H1 (cell line): ENCODE measurements around the gene SNX25. TPM values are rescaled to one million over a fixed set of nuclear protein-coding genes. Genes with fewer than 3 reads are reported as not detected.

Source experiments
- CTCF ChIA-PET: fragments of 300-600 bp; sonication (Branson Sonifier 250); formaldehyde crosslinking; loops from one replicate; lab custom pipeline; 2021; ENCODE audit not compliant: partially characterized antibody; lab: Charles Lee
- POLR2A ChIA-PET: fragments of 300-600 bp; sonication (Branson Sonifier 250); formaldehyde crosslinking; loops from one replicate; lab custom pipeline; 2021; ENCODE audit warnings: inconsistent platforms; ENCODE audit not compliant: partially characterized antibody; lab: Charles Lee
- DNase-seq, 2 experiments: peaks; one replicate each; pipeline versions ENCODE4 v3.0.0 to v3.0.0-alpha.2; 2010 to 2022; ENCODE audit warnings: low spot score in 2 of 2, low read depth in 1 of 2, mixed read lengths in 1 of 2
- FAIRE-seq: peaks from 2 replicates; lab custom pipeline; 2011; peaks lifted over from hg19 to GRCh38; lab: Jason Lieb, UNC
- H2AFZ ChIP-seq: 2 replicates; pipeline ENCODE4 v1.8.1; 2012; ENCODE audit warnings: low read length, inconsistent platforms
- H2AK5ac ChIP-seq: 2 replicates; pipeline ENCODE4 v1.6.1; 2013; ENCODE audit warnings: low read depth, low read length
- H2BK120ac ChIP-seq: replicated peaks from 2 replicates; pipeline ENCODE3; 2013; ENCODE audit warnings: low read depth, low read length, inconsistent platforms
- H2BK12ac ChIP-seq: 2 replicates; pipeline ENCODE4 v1.6.1; 2013; ENCODE audit warnings: low read depth, low read length
- H2BK15ac ChIP-seq: 2 replicates; pipeline ENCODE4 v1.6.1; 2013; ENCODE audit warnings: low read length
- H2BK20ac ChIP-seq: 2 replicates; pipeline ENCODE4 v1.6.1; 2013; ENCODE audit warnings: low read length
- H2BK5ac ChIP-seq: 2 replicates; pipeline ENCODE4 v1.6.1; 2013; ENCODE audit warnings: low read depth, low read length
- H3K14ac ChIP-seq: 2 replicates; pipeline ENCODE4 v1.6.1; 2013; ENCODE audit warnings: inconsistent platforms; ENCODE audit not compliant: insufficient read length
- H3K18ac ChIP-seq: 2 replicates; pipeline ENCODE4 v1.6.1; 2013; ENCODE audit warnings: low read length; ENCODE audit errors: extremely low read depth
- H3K23ac ChIP-seq: 2 replicates; pipeline ENCODE4 v1.6.1; 2013; ENCODE audit warnings: inconsistent platforms; ENCODE audit not compliant: insufficient read length
- H3K23me2 ChIP-seq: 2 replicates; pipeline ENCODE4 v1.6.1; 2013; ENCODE audit warnings: low read depth, low read length
- H3K27ac ChIP-seq: 2 replicates; pipeline ENCODE4 v1.6.1; 2011; ENCODE audit warnings: low read depth, low read length, inconsistent platforms
- H3K27me3 ChIP-seq, 4 experiments: replicated peaks in 1 of 4; 1 replicate in 1 of 4; 2 replicates in 3 of 4; pipeline versions ENCODE4 v1.6.1 to v1.8.1; 2011 to 2013; ENCODE audit warnings: low read length in 3 of 4, mild to moderate bottlenecking in 3 of 4, inconsistent platforms in 2 of 4, mixed read lengths in 2 of 4, moderate library complexity in 1 of 4; ENCODE audit not compliant: control insufficient read depth in 3 of 4, insufficient read depth in 3 of 4; ENCODE audit errors: extremely low read depth in 1 of 4
- H3K36me3 ChIP-seq, 4 experiments: 2 replicates each; pipeline versions ENCODE4 v1.6.1 to v1.8.1; 2011 to 2013; ENCODE audit warnings: mild to moderate bottlenecking in 4 of 4, low read length in 3 of 4, moderate library complexity in 2 of 4, control low read depth in 1 of 4, inconsistent platforms in 1 of 4; ENCODE audit not compliant: insufficient read depth in 4 of 4, control insufficient read depth in 2 of 4
- H3K4ac ChIP-seq: replicated peaks from 2 replicates; pipeline ENCODE3; 2013; ENCODE audit warnings: low read length, low read depth, mixed read lengths, inconsistent platforms; ENCODE audit not compliant: insufficient read length
- H3K4me1 ChIP-seq, 4 experiments: replicated peaks in 1 of 4; 1 replicate in 1 of 4; 2 replicates in 3 of 4; pipeline versions ENCODE4 v1.6.1 to v1.8.1; 2011 to 2013; ENCODE audit warnings: low read length in 3 of 4, inconsistent platforms in 2 of 4, mixed read lengths in 1 of 4; ENCODE audit not compliant: insufficient read depth in 4 of 4, control insufficient read depth in 3 of 4
- H3K4me2 ChIP-seq, 2 experiments: 2 replicates each; pipeline versions ENCODE4 v1.6.1 to v1.8.1; 2011 to 2013; ENCODE audit warnings: low read depth in 2 of 2, low read length in 2 of 2, control low read depth in 1 of 2, inconsistent platforms in 1 of 2, mild to moderate bottlenecking in 1 of 2; ENCODE audit not compliant: insufficient read depth in 1 of 2
- H3K4me3 ChIP-seq, 4 experiments: fragments of 200-600, 300-600 bp in 1 of 4; sonication (generic), shearing (Covaris generic), sonication (Bioruptor Twin) in 1 of 4; 2 replicates each; pipeline versions ENCODE4 v1.5.1 to v1.8.1; 2011 to 2016; ENCODE audit warnings: low read length in 4 of 4, low read depth in 3 of 4, control low read depth in 2 of 4, inconsistent platforms in 2 of 4, mild to moderate bottlenecking in 2 of 4, mixed read lengths in 1 of 4, moderate library complexity in 1 of 4; ENCODE audit not compliant: insufficient read depth in 2 of 4; ENCODE audit errors: extremely low read depth in 1 of 4
- H3K56ac ChIP-seq: replicated peaks from 2 replicates; pipeline ENCODE3; 2013; ENCODE audit warnings: low read depth, mild to moderate bottlenecking, mixed read lengths, low read length, inconsistent platforms; ENCODE audit not compliant: insufficient read length
- H3K79me1 ChIP-seq: 2 replicates; pipeline ENCODE4 v1.6.1; 2013; ENCODE audit warnings: low read depth, low read length, control low read depth
- H3K79me2 ChIP-seq, 2 experiments: 2 replicates each; pipeline versions ENCODE4 v1.6.1 to v1.8.1; 2012 to 2013; ENCODE audit warnings: low read length in 2 of 2, mild to moderate bottlenecking in 2 of 2, inconsistent platforms in 1 of 2; ENCODE audit not compliant: insufficient read depth in 2 of 2, control insufficient read depth in 1 of 2
- H3K9ac ChIP-seq, 4 experiments: replicated peaks in 1 of 4; 1 replicate in 1 of 4; 2 replicates in 3 of 4; pipeline versions ENCODE4 v1.6.1 to v1.8.1; 2011 to 2013; ENCODE audit warnings: low read depth in 3 of 4, low read length in 3 of 4, control low read depth in 2 of 4, mild to moderate bottlenecking in 2 of 4, moderate library complexity in 2 of 4, inconsistent platforms in 1 of 4; ENCODE audit errors: extremely low read depth in 1 of 4
- H3K9me3 ChIP-seq, 2 experiments: 2 replicates each; pipeline versions ENCODE4 v1.6.1 to v1.8.1; 2012 to 2013; ENCODE audit warnings: mild to moderate bottlenecking in 2 of 2, moderate library complexity in 2 of 2, control low read depth in 1 of 2, inconsistent platforms in 1 of 2, low read depth in 1 of 2, low read length in 1 of 2, mixed read lengths in 1 of 2; ENCODE audit not compliant: insufficient read depth in 2 of 2
- H4K20me1 ChIP-seq, 2 experiments: replicated peaks in 1 of 2; 2 replicates each; pipeline versions ENCODE3 to v1.8.1; 2011 to 2013; ENCODE audit warnings: inconsistent platforms in 2 of 2, low read length in 2 of 2, mild to moderate bottlenecking in 1 of 2; ENCODE audit not compliant: insufficient read depth in 2 of 2, control insufficient read depth in 1 of 2
- H4K5ac ChIP-seq: 2 replicates; pipeline ENCODE4 v1.6.1; 2013; ENCODE audit warnings: low read length, low read depth, mixed read lengths, inconsistent platforms; ENCODE audit not compliant: insufficient read length
- H4K8ac ChIP-seq: 2 replicates; pipeline ENCODE4 v1.8.0; 2013; ENCODE audit warnings: mild to moderate bottlenecking, moderate library complexity, low read length, inconsistent platforms; ENCODE audit not compliant: insufficient read depth; ENCODE audit errors: extremely low read depth
- H4K91ac ChIP-seq: replicated peaks from 2 replicates; pipeline ENCODE3; 2013; ENCODE audit warnings: low read length, mixed read lengths, inconsistent platforms; ENCODE audit not compliant: insufficient read length
- BCL11A ChIP-seq, 2 experiments: IDR thresholded peaks; one replicate each; pipeline ENCODE4 v1.6.1; 2011; ENCODE audit warnings: low read depth in 2 of 2, low read length in 2 of 2, mild to moderate bottlenecking in 2 of 2
- CBX8 ChIP-seq: fragments of 300-800, 300-1000 bp; sonication (generic); IDR thresholded peaks from 2 replicates; pipeline ENCODE4 v1.7.1; 2016; ENCODE audit warnings: low read depth, low read length, borderline replicate concordance
- GABPA ChIP-seq: IDR thresholded peaks from 2 replicates; pipeline ENCODE4 v1.6.1; 2011; ENCODE audit warnings: mild to moderate bottlenecking, low read length, moderate library complexity, borderline replicate concordance; ENCODE audit not compliant: insufficient read depth
- GTF2F1 ChIP-seq: IDR thresholded peaks from 2 replicates; pipeline ENCODE4 v1.6.1; 2012; ENCODE audit warnings: low read depth, low read length, improper control_type of control experiment, borderline replicate concordance
- JUN ChIP-seq: IDR thresholded peaks from 2 replicates; pipeline ENCODE4 v1.6.1; 2011; ENCODE audit warnings: low read depth, mild to moderate bottlenecking, improper control_type of control experiment, low read length
- JUND ChIP-seq: IDR thresholded peaks from 2 replicates; pipeline ENCODE4 v1.6.1; 2011; ENCODE audit warnings: mild to moderate bottlenecking, improper control_type of control experiment, low read length
- KDM4A ChIP-seq: IDR thresholded peaks from one replicate; pipeline ENCODE4 v1.7.1; 2012; ENCODE audit warnings: low read depth, mild to moderate bottlenecking, moderate library complexity, low read length, inconsistent platforms; ENCODE audit not compliant: severe bottlenecking
- POU5F1 ChIP-seq: IDR thresholded peaks from 2 replicates; pipeline ENCODE4 v1.6.1; 2011; ENCODE audit warnings: low read depth, mild to moderate bottlenecking, low read length, moderate library complexity
- SP1 ChIP-seq: IDR thresholded peaks from 2 replicates; pipeline ENCODE4 v1.6.1; 2011; ENCODE audit warnings: low read depth, low read length
- TAF1 ChIP-seq: IDR thresholded peaks from 2 replicates; pipeline ENCODE4 v1.6.1; 2011; ENCODE audit warnings: mild to moderate bottlenecking, low read depth, low read length
- YY1 ChIP-seq: IDR thresholded peaks from 2 replicates; pipeline ENCODE4 v1.6.1; 2011; ENCODE audit warnings: low read depth, mild to moderate bottlenecking, low read length
- WGBS, 2 experiments: shearing (Covaris generic) in 1 of 2; methylation state at CpG; one replicate each; pipeline versions ENCODE4 v1.1.6 to v1.1.7; 2013 to 2015; ENCODE audit warnings: low lambda C conversion rate in 2 of 2, mixed read lengths in 2 of 2, inconsistent platforms in 1 of 2, low coverage in 1 of 2, missing lambda C conversion rate in 1 of 2; ENCODE audit not compliant: insufficient replicate concordance in 2 of 2, insufficient coverage in 1 of 2, insufficient read length in 1 of 2; ENCODE audit errors: extremely low coverage in 1 of 2, missing lambda C conversion rate in 1 of 2; 5-methylcytosine and 5-hydroxymethylcytosine counted together
- polyA plus RNA-seq, 7 experiments: library from polyadenylated mRNA; depleted of rRNA in 3 of 7; stranded (reverse) in 5 of 7; unstranded in 2 of 7; fragments of >200 nt in 5 of 7; fragments of 200-250 nt in 2 of 7; gene quantifications; 1 replicate in 5 of 7; 2 replicates in 1 of 7; 4 replicates in 1 of 7; pipeline versions ENCODE4 v1.2.1 to v1.2.3, GENCODE V29; 2011 to 2013; ENCODE audit warnings: missing spikeins in 2 of 7, mixed read lengths in 2 of 7
- total RNA-seq: library from RNA; stranded (reverse); fragmentation: NEBNext Ultra II Directional; extraction: Animal tissue kit (Norgen Biotek cat#: 25700); gene quantifications from 2 replicates; pipeline ENCODE4 v1.2.1, GENCODE V29; 2021

The SNX25 gene
- total and polyA plus RNA-seq, 2 of the 8 experiments (the other 6 are each of a cell fraction or from before 2014, with no cell fraction given) = 5.4 to 19.9 TPM

GRCh38 chr4:185411849-185412248, 202.5 kb downstream of the SNX25 start:
- Histone ChIP-seq H3K4me1 (no peaks in the 10 kb centered on the region), H2BK120ac (no peak overlapping the region), H3K56ac (no peak overlapping the region), H2BK15ac (no peak overlapping the region), H3K23ac (no peak overlapping the region), H4K91ac (no peak overlapping the region), H4K5ac (no peak overlapping the region), H3K18ac (no peak overlapping the region), H3K79me2 (no peaks in the 10 kb centered on the region), H2BK20ac (no peak overlapping the region), H2AK5ac (no peak overlapping the region), H2BK5ac (no peak overlapping the region), H3K27ac (no peak overlapping the region), H3K4ac (no peak overlapping the region), H3K36me3 (peaks cover 0 to 21% (median 5%) of the 10 kb centered on the region in 4 experiments; a peak in 4 of 8 replicates), H3K4me2 (no peak overlapping the region), H3K9ac (no peak overlapping the region), H3K4me3 (no peak overlapping the region), H4K20me1 (peaks cover 0 to 4% of the 10 kb centered on the region in 2 experiments), H3K14ac (no peak overlapping the region), H4K8ac (no peak overlapping the region), H3K23me2 (no peaks in the 10 kb centered on the region), H3K9me3 (no peaks in the 10 kb centered on the region; a peak in 1 of 4 replicates), H3K27me3 (no peaks in the 10 kb centered on the region), H2BK12ac (no peak overlapping the region), H2AFZ (no peak overlapping the region), H3K79me1 (no peaks in the 10 kb centered on the region)
- ChIA-PET CTCF (no interaction called here), POLR2A (no interaction called here)
- TF ChIP-seq TAF1 = no peak
- TF ChIP-seq POU5F1 = no peak
- no peak for TF ChIP-seq KDM4A
- no peak for TF ChIP-seq SP1
- TF ChIP-seq JUND = no peak
- no peak for TF ChIP-seq BCL11A (IDR thresholded peaks at IDR 0.05; ENCODE audit: low read depth in 2 of 2, low read length in 2 of 2)
- TF ChIP-seq CBX8 = no peak
- no peak for TF ChIP-seq GTF2F1
- no peak for TF ChIP-seq YY1
- TF ChIP-seq JUN = no peak
- no peak for TF ChIP-seq GABPA
- 96% methylated on average over 5 of the region's 5 CpGs; no CpG with 5 or more reads in 1 of the 2 experiments for WGBS, 2 experiments
- no peak for DNase-seq
- FAIRE-seq = no peak
